Stimulated activated CD8-positive, alpha-beta memory T cell treated with anti-CD3 and anti-CD28 coated beads, Interleukin-15, amount 100 ng/mL, for 48 hours (primary cell): ENCODE data around the gene KIF21B.
A peak's percentile ranks its signal among the peaks of the same experiment; 100 is the strongest.

Source experiments
- DNase-seq, 2 donors: peaks; one replicate each; pipeline ENCODE4 v3.0.0-alpha.2; 2020; ENCODE audit warnings: low read depth in 2 of 2

Gene KIF21B

DNA sequence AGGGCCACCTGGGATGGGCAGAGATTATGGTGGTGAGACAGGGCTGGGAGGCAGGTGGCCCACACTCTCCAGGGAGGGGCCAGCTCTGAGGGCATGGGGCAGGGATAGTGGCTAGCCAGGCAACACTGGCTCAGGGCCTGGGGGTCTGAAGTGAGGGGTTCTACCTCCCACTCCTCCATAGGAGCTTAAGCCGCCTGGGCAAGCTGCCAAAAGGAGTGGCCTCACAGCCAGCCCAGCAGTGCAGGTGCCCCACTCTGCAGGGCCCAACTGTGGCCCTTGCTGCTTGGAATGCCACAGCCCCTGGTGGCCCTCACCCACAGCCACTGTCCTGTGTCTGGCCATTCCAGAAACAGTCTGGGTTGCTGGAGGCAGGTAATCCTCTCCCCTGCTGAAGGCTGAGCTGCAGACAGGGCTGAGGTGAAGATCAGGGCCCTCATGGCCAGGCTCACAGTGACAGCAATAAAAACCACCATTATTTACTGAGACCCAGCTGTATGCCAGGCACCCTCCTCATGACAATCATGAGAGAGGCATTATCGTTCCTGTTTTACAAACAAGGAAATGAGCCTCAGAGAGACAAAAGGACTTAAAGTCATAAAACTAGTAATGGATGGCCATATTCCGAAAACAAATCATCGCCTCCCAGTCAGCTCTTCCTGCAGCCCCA, 31.0 kb downstream of the KIF21B start:
- DNase-seq = no peak

DNA sequence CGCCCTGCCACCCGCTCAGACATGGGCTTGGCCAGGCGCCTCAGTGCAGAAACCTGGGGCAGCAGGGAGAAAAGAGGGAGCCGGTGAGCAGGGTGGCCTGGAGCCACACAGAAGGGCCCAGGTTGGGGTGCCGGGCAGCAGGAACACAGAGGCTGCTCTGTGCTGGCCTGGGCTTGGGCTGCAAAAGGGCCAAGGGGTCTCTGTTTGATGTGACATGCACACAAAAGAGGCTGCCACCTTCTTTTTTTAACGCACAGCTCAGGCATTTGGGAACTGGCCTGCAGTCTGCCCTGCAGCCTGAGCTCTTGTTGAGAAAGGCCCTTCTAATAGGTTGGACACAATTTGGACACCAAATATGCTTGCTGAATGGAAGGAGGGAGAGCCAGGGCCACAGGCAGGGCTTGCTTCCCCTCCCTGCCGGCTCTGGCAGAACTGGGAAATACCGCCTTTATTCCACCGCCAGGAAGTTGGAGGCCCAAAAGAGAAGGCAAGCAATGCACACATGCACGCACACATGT, 32.4 kb downstream of the KIF21B start:
- DNase-seq = no peak

- no peak for DNase-seq
These were observed 33.4 kb downstream of the KIF21B start for GRCh38 chr1:200990114-200990513.

GRCh38 chr1:200989337-200989736, 34.2 kb downstream of the KIF21B start:
- no peak for DNase-seq

DNA sequence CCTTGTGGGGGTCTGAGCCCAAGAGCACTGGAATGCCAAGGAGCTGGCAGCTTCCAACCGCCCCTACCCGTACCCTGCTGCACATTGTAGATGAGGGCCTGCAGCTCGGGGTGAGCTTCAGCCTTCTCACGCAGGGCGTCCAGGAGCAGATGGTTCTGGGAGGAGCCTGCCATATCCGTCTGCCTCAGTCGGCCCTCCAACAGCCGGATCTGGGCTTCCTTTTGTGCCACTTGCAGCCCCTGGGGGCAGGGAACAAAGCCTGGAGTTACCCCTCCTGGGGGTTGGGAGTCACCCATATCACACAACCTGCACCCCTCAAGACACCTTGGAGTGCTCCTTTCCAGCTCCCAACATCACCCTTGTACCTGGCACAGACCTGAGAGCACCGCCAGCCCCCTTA, 34.8 kb downstream of the KIF21B start:
- DNase-seq = no peak

- no peak for DNase-seq
These were observed 38.0 kb downstream of the KIF21B start for GRCh38 chr1:200985481-200985880.

DNA sequence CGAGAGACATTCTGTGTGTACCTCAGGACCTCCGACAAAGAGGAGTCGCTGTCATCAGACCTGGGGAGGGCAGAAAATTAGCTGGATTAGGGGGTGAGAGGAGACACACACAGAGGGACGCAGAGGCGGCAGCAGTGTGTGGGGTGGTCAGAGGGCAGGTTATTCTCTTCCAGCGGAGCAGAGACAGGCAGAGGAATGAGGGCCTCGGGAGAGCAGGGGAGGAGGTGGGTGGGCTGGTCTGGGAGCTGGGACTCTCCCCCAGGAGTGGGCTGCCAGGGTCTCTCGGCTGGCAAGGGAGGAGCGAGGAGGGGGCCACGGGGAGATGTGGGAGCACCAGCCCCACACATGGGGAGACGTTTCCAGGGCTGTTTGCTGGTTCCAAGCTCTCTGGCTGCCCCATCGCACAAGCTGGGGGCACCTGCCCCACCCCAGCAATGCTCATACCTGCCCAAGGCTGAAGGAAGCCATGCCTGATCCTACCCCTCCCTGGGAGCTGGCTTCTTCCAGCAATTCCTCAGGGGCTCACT, 40.4 kb downstream of the KIF21B start:
- DNase-seq = no peak

DNA sequence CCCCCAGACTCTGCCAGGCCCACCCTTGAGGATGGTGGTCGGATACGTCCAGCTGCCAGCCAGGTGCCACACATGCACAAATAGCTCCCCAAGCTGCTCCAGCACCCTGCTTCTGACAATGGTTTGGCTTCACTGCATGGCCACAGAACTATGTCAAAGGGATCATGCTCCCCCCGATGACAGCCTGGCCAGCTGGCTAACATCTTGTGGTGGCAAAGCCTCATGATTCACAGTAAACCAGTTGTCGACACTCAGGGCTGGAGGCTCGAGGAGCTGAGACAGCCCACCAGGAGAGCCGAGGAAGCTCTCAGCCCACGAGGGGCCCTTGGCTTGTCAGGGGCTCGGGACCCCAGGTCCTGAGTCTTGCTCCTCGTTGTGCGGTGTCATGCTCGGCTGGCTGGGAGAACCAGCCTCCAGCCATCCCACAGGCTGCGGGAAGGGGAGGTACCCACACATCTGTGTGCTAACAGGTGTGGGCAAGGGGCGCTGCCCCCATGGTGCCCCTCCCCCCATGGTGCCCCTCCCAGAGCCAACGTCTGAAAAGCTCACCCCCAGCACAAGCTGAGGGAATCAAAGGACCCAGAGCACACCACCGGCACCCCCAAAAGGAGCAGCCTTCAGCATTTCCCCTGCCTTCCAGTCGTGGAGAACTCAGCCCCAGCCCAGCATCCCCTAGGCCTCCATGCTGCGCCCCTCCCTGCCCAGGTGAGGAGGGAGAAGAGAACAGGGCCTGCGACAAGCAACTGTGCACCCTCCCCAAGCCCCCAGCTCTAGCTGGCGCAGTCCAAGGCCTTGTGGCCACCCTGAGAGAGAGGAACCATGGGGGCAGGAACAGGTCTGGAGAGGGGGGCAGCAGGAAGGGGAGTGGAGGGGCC, 41.2 kb downstream of the KIF21B start:
- DNase-seq = no peak

- no peak for DNase-seq
These were observed 42.2 kb downstream of the KIF21B start for GRCh38 chr1:200981278-200981677.

DNA sequence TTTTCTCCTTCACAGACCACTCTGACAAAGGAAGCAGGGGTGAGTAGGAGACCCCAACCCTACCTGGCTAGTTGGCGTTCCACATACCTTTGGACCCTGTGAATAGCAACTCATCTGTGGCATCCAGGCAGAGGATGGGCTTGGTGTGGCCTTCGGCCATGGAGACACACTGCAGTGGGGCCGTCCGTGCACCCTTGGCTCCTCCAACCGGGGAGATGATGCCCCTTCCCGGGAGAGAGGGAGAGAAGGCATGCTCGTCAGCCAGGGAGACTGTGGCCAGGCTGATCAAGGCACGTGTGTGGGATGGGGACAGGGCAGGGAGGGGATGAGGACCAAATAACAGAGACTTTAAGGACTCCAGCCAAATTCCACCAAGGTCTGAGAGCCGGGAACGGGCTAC, 42.6 kb downstream of the KIF21B start:
- DNase-seq = no peak

DNA sequence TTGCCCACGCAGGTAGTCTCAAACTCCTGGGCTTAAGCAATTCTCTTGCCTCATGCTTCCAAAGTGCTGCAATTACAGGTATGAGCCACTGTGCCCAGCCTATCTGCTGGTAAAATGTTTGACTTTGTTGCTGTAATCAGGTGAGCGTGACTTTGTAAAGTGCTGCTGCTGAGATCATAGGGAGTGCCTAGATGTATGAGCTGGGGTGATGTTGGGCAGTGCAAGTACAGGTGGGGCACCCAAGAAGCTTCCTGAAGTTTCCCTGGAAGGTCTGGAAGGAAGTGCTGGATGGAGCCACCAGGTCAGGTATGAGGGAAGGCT, 43.1 kb downstream of the KIF21B start:
- DNase-seq = no peak

DNA sequence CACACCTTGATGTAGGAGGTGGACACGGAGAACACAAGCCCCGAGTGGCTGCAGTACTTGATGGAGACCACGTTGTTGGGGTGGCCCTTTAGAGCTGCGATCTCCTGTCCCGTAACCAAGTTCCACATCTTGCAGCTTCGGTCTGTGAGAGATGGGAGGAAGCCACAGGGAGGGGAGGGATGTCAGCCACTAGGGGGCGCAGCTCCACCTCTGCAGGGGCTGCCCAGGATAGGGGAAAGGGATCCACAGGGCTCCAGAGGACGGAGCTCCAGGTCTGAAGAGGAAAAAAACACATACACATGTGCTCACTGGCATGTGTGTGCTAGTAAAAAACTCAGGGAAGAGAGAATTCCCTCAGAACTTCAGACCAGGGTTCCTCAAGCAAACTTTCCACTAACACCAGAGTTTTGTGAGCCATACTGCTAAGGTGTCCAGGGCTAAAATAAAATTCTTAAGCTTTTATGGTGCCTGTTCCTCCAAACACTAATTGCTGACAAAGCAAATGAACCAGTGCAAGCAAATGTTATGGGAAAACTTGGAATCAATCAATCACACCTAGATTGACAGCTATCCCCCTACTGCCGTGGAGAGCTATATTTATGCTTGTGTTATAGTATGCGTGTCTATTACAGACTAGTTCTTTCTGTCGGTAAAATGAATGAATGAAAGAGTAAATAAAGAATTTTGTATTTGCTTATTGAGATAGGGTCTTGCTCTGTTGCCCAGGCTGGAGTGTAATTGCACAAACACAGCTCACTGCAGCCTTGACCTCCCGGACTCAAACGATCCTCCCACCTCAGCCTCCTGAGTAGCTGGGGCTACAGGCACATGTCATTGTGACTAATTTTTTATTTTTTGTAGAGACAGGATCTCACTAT, 43.7 kb downstream of the KIF21B start:
- peak; percentile 48 to 52 for DNase-seq

DNA sequence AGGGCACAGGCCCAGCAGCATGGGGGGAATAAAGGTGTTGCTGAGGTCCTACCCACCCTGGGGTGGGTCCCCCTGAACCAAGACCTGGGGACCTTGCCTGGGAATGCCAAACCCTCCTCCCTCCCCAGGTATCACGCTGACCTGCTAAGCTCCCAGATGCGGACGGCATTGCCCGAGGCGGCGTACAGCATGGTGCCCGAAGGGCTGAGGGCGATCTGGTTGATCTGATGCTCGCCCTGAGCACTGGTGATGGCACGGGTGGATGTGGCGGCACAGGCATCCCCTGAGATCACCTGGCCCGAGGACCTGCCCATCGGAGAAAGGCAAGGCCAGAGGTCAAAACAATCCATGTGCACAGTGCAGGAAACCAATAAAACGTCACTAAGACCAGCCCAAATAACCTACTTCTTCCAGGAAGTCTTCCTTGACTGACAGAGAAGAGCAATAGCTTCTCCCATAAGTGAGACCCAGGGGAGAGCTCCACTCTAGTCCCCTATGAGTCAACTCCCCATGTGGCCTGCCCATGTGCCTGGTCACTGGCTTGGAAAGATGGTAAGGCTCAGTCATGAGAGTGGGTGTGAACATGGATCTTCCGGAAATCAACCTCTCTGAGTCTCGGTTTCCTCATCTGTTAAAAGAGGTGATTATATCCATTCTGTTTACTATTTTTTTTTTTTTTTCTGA, 46.3 kb downstream of the KIF21B start:
- DNase-seq = no peak

DNA sequence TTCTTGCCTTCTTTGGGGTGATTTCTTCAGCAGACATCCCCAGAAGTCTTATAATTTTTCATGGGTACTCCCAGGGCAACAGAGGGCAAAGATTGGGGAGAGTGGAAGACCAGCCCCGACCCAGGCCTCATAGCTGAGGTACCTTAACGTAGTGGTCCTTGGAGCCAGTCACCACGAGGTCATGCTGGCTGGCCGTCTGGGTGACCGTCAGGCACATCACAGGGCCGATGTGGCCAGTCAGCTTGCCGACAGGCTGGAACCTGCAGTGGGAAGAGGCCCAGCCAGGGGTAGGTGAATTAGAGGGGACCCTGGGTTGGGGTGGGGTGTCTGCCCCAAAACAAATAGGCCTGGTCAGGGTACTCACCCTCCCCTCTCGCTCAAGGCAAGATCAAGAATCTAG, 46.9 kb downstream of the KIF21B start:
- DNase-seq = no peak

GRCh38 chr1:200975458-200975857, 48.1 kb downstream of the KIF21B start:
- DNase-seq = no peak

GRCh38 chr1:200974711-200975110, 48.8 kb downstream of the KIF21B start:
- DNase-seq = no peak

GRCh38 chr1:200973937-200974657, 49.4 kb downstream of the KIF21B start:
- DNase-seq = no peak

DNA sequence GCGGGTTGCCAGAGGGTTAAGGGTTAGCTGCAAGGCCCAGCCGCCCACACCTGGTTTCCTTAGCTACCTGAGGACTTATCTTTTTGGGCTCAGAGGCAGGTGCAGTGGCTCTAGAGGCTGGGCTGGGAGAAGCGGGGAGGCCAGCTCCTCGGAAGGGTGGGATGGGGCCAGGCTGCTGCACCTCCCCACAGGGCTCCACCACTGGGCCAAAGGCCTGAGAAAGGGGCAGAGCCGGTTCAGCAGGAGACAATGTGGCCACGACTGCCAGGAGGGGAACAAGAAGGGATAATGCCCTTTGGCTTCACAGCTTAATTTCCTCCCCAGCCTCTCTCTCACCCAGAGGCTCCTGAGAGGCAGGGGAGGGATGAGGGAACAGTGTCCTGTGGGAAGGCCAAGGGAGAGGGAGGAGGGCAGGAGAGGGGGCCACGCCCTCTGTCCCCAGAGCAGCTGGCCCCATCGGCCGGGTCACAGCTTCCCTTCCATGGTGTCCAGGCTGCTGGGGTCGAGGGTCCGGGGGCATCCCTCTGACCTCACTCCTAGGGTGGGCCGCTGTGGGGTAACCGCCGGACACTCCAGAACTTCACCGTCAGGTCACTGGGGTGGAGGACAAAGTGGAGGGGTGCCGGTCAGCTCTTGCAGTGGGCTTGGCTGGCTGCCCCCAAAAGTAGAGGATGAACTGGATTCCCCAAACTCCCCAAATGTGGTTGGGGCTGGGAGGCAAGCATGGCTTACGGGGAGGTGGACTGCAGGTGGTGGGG, 50.4 kb downstream of the KIF21B start:
- DNase-seq = no peak

DNA sequence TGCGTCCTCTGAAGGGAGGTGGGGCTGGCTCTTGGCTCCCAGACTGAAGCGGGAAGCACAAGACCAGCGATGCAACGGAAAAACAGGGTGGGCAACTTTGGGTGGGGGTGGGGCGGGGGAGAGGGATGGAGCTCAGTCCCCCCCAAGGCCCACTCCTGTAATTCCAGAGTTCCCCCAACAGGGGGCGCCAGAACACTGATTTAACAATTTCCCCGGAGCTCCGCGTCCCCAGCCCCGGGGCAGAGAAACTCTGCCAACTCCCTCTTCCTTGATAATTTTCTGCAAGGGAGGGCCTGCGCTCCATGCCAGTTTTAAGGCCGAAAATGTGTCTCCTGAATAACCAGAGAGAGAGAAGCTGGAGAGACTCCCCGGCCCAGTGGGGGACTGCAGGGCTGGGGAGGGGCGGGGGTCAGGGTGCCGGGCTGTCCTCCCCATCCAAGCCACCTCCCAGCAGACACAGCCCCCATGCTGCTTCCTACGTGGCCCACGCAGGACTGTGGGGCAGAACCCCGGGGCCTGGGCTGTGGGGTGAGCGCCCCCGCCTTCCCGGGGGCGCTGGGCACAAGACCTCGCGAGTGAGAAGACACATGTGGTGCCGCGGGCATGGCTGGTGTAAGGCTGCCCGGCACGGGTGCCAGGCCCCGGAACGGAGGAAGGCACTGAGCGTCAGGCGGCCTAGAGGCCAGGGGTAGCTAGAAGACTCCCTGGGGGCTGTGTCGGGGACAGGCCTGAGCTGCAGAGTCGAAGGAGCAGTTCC, 51.4 kb downstream of the KIF21B start:
- peak in 1 of 2 donors; percentile 16 for DNase-seq
